ENCODE data around the gene IL5. TPM values are rescaled to one million over a fixed set of nuclear protein-coding genes. Genes with fewer than 3 reads are reported as not detected.
"Not testable (repeated sequence)": the region's sequence is repeated elsewhere in the genome, so short reads cannot be mapped to it uniquely, and the experiment has no call there.

The IL5 gene
- polyA plus RNA-seq, 4 donors, result 0.43 TPM; not detected in 3

DNA sequence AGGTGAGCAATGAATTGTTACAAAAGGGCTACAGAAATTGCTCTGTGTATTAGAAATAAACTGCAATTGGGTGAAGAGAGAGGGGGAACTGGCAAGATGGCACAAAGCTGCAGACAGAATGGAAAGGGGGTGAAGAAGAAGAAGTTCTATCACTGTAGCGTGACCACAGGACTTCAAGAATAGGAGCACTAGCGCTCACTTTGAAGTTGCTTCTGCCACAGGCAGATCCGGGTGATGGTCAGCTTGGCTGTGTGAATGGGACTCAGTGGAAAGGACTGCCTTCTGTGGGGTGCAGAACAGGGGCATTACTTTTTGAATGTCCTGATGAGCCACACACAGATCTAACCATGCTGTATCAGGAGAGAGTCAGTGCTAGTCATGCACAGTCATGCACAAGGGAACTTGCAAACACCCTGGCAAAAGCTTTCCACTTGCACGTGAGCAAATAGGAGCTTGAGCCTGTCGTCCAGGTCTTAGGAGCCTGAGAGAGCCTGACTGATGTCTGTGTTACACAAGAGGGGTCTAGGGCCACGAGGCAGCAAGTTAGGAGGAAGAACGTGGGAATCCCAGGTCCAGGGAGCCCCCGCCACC lies 16.3 kb downstream of the IL5 start:
- DNase-seq (no peak), FAIRE-seq (no peak)
- Histone ChIP-seq H3K4me1 (ENCODE audit: control insufficient read depth in 3 of 3, insufficient read depth in 2 of 3, low read depth in 1 of 3, low read length in 2 of 3) (no peaks in the 10 kb centered on the region), H3K9me3 (ENCODE audit: control insufficient read depth in 2 of 2, insufficient read depth in 1 of 2, low read depth in 1 of 2, low read length in 1 of 2) (no peaks in the 10 kb centered on the region), H3K4me3 (ENCODE audit: low read depth in 1 of 3, low read length in 3 of 3) (peak overlapping the region in 1 of 3 donors; percentile 25), H3K27ac (ENCODE audit: low read depth in 1 of 3, low read length in 2 of 3) (no peak overlapping the region), H3K36me3 (ENCODE audit: control insufficient read depth in 3 of 3, insufficient read depth in 2 of 3, low read depth in 1 of 3, low read length in 3 of 3) (no peaks in the 10 kb centered on the region), H3K27me3 (ENCODE audit: control insufficient read depth in 3 of 3, insufficient read depth in 3 of 3, low read length in 3 of 3) (no peaks in the 10 kb centered on the region)
- 65 to 76% (median 73%) methylated on average over 8 of the region's 8 CpGs for WGBS, 3 donors

DNA sequence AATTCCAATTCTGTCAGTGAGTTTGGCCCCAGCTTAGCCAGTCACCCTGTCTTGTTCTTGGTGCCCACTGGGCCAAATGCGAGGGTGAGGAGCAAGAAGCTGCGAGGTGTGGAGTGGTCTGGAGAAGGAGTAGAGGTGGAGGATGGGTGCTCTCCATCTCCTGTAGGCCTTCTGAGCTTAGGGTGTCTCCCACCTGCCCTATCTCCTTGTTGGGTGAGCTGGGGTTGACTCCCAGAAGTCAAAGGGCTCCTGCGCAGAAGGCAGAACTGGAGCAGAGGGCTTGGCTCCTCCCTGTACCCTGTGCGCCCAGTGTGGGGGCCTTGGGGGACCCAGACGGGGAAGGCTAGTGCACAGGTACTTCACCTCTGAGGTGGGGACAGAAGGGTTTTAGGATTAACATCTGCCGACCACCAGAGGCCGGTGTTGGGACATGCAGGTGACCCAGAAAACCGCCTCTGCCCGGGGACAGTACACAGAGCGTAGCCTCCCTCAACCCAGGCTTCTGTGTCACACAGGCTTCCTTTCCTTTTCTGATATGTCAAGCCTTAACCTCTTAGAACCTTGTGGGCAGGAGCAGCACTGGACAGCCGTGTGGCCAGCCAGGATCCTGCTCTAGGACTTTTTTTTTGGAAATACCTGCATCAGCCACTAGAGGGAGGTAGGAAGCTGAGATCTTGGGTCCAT lies 16.9 kb downstream of the IL5 start:
- Histone ChIP-seq H3K4me1 (ENCODE audit: control insufficient read depth in 3 of 3, insufficient read depth in 2 of 3, low read depth in 1 of 3, low read length in 2 of 3) (no peaks in the 10 kb centered on the region), H3K36me3 (ENCODE audit: control insufficient read depth in 3 of 3, insufficient read depth in 2 of 3, low read depth in 1 of 3, low read length in 3 of 3) (no peaks in the 10 kb centered on the region), H3K27ac (ENCODE audit: low read depth in 1 of 3, low read length in 2 of 3) (no peak overlapping the region), H3K4me3 (ENCODE audit: low read depth in 1 of 3, low read length in 3 of 3) (peak overlapping the region in 1 of 3 donors; percentile 25), H3K9me3 (ENCODE audit: control insufficient read depth in 2 of 2, insufficient read depth in 1 of 2, low read depth in 1 of 2, low read length in 1 of 2) (no peaks in the 10 kb centered on the region), H3K27me3 (ENCODE audit: control insufficient read depth in 3 of 3, insufficient read depth in 3 of 3, low read length in 3 of 3) (no peaks in the 10 kb centered on the region)
- DNase-seq (peak; percentile 79 to 82), FAIRE-seq (no peak)
- 30 to 43% (median 37%) methylated on average over 11 of the region's 11 CpGs for WGBS, 3 donors

DNA sequence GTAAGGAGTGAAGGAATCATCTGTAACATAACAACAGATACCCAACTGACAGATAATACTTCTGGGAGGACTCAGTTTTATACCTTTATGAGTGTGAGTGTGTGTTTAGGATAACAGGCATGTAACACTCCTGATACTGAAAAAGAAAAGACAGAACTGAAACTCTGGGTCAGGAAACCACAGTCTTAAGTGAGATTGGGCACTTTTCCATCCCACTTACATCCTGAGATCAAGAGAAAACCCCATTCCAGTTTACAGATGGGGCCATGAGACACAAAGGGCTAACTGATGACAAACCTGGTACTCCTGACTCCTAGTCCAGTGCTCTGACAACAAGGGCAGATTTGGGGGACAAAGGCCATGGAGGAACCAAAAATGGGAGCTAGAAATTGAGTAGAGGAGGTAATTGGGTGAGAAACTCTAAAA lies 18.0 kb downstream of the IL5 start:
- no peak overlapping the region for H3K27ac ChIP-seq (ENCODE audit: low read depth in 1 of 3, low read length in 2 of 3)
- peaks cover 0 to 2% of the 10 kb centered on the region in 2 donors for H3K9me3 ChIP-seq (ENCODE audit: control insufficient read depth in 2 of 2, insufficient read depth in 1 of 2, low read depth in 1 of 2, low read length in 1 of 2)
- DNase-seq (no peak), FAIRE-seq (no peak)
- no peaks in the 10 kb centered on the region for H3K27me3 ChIP-seq (ENCODE audit: control insufficient read depth in 3 of 3, insufficient read depth in 3 of 3, low read length in 3 of 3)
- no peaks in the 10 kb centered on the region for H3K4me1 ChIP-seq (ENCODE audit: control insufficient read depth in 3 of 3, insufficient read depth in 2 of 3, low read depth in 1 of 3, low read length in 2 of 3)
- no peak overlapping the region for H3K4me3 ChIP-seq (ENCODE audit: low read depth in 1 of 3, low read length in 3 of 3)
- no peaks in the 10 kb centered on the region for H3K36me3 ChIP-seq (ENCODE audit: control insufficient read depth in 3 of 3, insufficient read depth in 2 of 3, low read depth in 1 of 3, low read length in 3 of 3)

DNA sequence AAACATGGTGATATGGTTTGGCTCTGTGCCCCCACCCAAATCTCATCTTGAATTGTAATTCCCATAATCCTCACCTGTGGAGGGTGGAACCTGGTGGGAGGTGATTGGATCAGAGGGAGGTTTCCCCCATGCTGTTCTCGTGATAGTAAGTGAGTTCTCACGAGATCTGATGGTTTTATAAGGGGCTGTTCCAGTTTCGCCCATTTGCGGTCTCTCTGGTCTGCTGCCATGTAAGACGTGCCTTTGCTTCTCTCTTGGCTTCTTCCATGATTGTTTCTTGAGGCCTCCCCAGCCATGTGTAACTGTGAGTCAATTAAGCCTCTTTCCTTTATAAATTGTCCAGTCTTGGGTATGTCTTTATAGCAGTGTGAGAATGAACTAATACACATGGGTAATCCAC lies 18.4 kb downstream of the IL5 start:
- not testable (repeated sequence) for FAIRE-seq; H3K27me3 ChIP-seq (ENCODE audit: control insufficient read depth in 3 of 3, insufficient read depth in 3 of 3, low read length in 3 of 3); H3K4me3 ChIP-seq (ENCODE audit: low read depth in 1 of 3, low read length in 3 of 3); H3K9me3 ChIP-seq (ENCODE audit: control insufficient read depth in 2 of 2, insufficient read depth in 1 of 2, low read depth in 1 of 2, low read length in 1 of 2); H3K27ac ChIP-seq (ENCODE audit: low read depth in 1 of 3, low read length in 2 of 3); H3K36me3 ChIP-seq (ENCODE audit: control insufficient read depth in 3 of 3, insufficient read depth in 2 of 3, low read depth in 1 of 3, low read length in 3 of 3); DNase-seq; H3K4me1 ChIP-seq (ENCODE audit: control insufficient read depth in 3 of 3, insufficient read depth in 2 of 3, low read depth in 1 of 3, low read length in 2 of 3)
- WGBS, 3 donors, result 82 to 91% (median 88%) methylated on average over 5 of the region's 5 CpGs

DNA sequence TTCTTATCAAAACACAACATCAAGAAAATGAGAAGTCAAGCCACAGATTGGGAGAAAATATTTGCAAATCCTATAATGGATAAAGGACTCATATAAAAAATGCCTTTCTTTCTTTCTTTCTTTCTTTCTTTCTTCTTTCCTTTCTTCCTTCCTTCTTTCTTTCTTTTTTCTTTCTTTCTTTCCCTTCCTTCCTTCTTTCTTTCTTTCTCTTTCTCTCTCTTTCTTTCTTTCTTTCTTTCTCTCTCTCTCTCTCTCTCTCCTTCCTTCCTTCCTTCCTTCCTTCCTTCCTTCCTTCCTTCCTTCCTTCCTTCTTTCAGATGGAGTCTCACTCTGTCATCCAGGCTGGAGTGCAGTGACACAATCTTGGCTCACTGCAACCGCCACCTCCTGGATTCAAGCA lies 21.3 kb downstream of the IL5 start:
- H3K36me3 ChIP-seq (ENCODE audit: control insufficient read depth in 3 of 3, insufficient read depth in 2 of 3, low read depth in 1 of 3, low read length in 3 of 3); DNase-seq; FAIRE-seq; H3K4me1 ChIP-seq (ENCODE audit: control insufficient read depth in 3 of 3, insufficient read depth in 2 of 3, low read depth in 1 of 3, low read length in 2 of 3); H3K4me3 ChIP-seq (ENCODE audit: low read depth in 1 of 3, low read length in 3 of 3); H3K27me3 ChIP-seq (ENCODE audit: control insufficient read depth in 3 of 3, insufficient read depth in 3 of 3, low read length in 3 of 3); H3K27ac ChIP-seq (ENCODE audit: low read depth in 1 of 3, low read length in 2 of 3); H3K9me3 ChIP-seq (ENCODE audit: control insufficient read depth in 2 of 2, insufficient read depth in 1 of 2, low read depth in 1 of 2, low read length in 1 of 2): not testable (repeated sequence)
- WGBS, 3 donors, result 90 to 100% (median 93%) methylated on average over 1 of the region's 1 CpG

DNA sequence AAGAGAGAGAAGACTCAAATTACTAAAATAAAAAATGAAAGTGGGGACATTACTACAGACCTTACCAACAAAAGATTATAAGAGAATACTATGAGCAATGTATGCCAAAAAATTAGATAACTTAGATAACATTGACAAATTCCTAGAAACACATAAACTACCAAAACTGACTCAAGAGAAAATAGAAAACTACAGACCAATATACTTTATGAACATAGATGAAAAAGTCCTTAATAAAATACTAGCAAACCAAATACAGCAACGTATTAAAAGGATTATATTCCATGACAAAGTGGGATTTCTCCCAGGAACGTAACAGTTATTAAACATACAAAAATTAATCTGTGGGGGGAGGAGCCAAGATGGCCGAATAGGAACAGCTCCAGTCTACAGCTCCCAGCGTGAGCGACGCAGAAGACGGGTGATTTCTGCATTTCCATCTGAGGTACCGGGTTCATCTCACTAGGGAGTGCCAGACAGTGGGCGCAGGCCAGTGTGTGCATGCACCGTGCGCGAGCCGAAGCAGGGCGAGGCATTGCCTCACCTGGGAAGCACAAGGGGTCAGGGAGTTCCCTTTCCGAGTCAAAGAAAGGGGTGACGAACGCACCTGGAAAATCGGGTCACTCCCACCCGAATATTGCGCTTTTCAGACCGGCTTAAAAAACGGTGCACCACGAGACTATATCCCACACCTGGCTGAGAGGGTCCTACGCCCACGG lies 29.5 kb downstream of the IL5 start:
- H3K4me1 ChIP-seq (ENCODE audit: control insufficient read depth in 3 of 3, insufficient read depth in 2 of 3, low read depth in 1 of 3, low read length in 2 of 3); H3K27me3 ChIP-seq (ENCODE audit: control insufficient read depth in 3 of 3, insufficient read depth in 3 of 3, low read length in 3 of 3); H3K9me3 ChIP-seq (ENCODE audit: control insufficient read depth in 2 of 2, insufficient read depth in 1 of 2, low read depth in 1 of 2, low read length in 1 of 2); H3K27ac ChIP-seq (ENCODE audit: low read depth in 1 of 3, low read length in 2 of 3); H3K36me3 ChIP-seq (ENCODE audit: control insufficient read depth in 3 of 3, insufficient read depth in 2 of 3, low read depth in 1 of 3, low read length in 3 of 3); DNase-seq; H3K4me3 ChIP-seq (ENCODE audit: low read depth in 1 of 3, low read length in 3 of 3); FAIRE-seq: not testable (repeated sequence)
- 87 to 93% (median 93%) methylated on average over 9 to 19 of the region's 25 CpGs for WGBS, 3 donors

DNA sequence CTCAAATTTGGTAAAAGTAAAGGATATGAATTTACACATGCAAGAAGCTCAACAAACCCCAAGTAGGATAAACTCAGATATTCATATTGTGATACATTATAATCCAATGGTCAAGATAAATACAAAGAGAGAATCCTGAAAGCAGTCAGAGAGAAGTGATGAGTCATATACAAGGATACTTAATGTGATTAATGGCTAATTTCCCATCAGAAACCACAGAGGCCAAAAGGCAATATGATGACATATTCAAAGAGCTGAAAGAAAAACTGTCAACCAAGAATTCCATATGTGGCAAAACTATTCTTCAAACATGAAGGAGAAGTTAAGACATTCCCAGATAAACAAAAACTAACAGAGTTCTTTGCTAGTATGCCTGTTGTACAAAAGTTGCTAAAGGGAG lies 33.2 kb downstream of the IL5 start:
- no peak for FAIRE-seq
- Histone ChIP-seq H3K9me3 (ENCODE audit: control insufficient read depth in 2 of 2, insufficient read depth in 1 of 2, low read depth in 1 of 2, low read length in 1 of 2) (peaks cover 0 to 9% of the 10 kb centered on the region in 2 donors), H3K27ac (ENCODE audit: low read depth in 1 of 3, low read length in 2 of 3) (no peak overlapping the region), H3K36me3 (ENCODE audit: control insufficient read depth in 3 of 3, insufficient read depth in 2 of 3, low read depth in 1 of 3, low read length in 3 of 3) (no peaks in the 10 kb centered on the region), H3K4me3 (ENCODE audit: low read depth in 1 of 3, low read length in 3 of 3) (no peak overlapping the region), H3K27me3 (ENCODE audit: control insufficient read depth in 3 of 3, insufficient read depth in 3 of 3, low read length in 3 of 3) (no peaks in the 10 kb centered on the region), H3K4me1 (ENCODE audit: control insufficient read depth in 3 of 3, insufficient read depth in 2 of 3, low read depth in 1 of 3, low read length in 2 of 3) (peaks cover 3 to 10% (median 4%) of the 10 kb centered on the region in 3 donors)
- peak in 1 of 2 donors; percentile 46 for DNase-seq

DNA sequence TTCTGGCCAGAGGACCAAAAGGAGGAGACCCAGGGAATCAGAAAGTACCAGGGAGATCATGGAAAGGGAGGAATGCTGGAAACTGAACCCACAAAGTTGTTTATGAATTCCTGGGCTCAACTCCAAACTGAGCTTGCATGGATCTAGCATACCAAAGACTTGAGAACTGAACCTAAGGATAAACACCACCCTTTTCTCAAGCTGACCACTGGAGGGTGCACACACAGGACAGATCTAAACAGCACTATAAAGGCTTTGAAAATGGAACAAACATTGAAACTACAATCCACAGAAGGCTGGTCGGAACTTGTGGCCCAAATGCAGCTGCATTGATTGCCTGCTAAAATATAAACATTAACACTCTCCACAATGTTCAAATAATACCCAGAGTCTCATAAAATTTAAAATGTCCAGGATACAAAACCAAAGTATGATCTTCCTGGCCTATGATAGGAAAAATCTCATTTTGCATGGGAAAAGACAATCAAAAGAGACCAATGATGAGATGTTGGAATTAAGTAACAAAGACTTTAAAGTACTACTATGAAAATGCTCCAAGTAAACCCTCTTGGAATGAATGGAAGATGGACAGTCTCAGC lies 37.1 kb downstream of the IL5 start:
- H3K9me3 ChIP-seq (ENCODE audit: control insufficient read depth in 2 of 2, insufficient read depth in 1 of 2, low read depth in 1 of 2, low read length in 1 of 2), result peaks cover 0 to 4% of the 10 kb centered on the region in 2 donors
- no peaks in the 10 kb centered on the region for H3K36me3 ChIP-seq (ENCODE audit: control insufficient read depth in 3 of 3, insufficient read depth in 2 of 3, low read depth in 1 of 3, low read length in 3 of 3)
- H3K4me3 ChIP-seq (ENCODE audit: low read depth in 1 of 3, low read length in 3 of 3), result no peak overlapping the region
- FAIRE-seq (no peak), DNase-seq (peak; percentile 64 to 66)
- H3K27me3 ChIP-seq (ENCODE audit: control insufficient read depth in 3 of 3, insufficient read depth in 3 of 3, low read length in 3 of 3), result no peaks in the 10 kb centered on the region
- H3K4me1 ChIP-seq (ENCODE audit: control insufficient read depth in 3 of 3, insufficient read depth in 2 of 3, low read depth in 1 of 3, low read length in 2 of 3), result peaks cover 8 to 41% (median 9%) of the 10 kb centered on the region in 3 donors
- H3K27ac ChIP-seq (ENCODE audit: low read depth in 1 of 3, low read length in 2 of 3), result peak overlapping the region in 2 of 3 donors; percentile 52
- WGBS, 3 donors, result 27 to 36% (median 35%) methylated on average over 1 of the region's 1 CpG
